ENCODE measurements around the gene MCFD2.

- no peak for TF ChIP-seq POLR2A (IDR thresholded peaks at IDR 0.05)
- TF ChIP-seq CTCF (IDR thresholded peaks at IDR 0.05) = no peak
Observed at GRCh38 chr2:46886268-46887027, 29.2 kb downstream of the MCFD2 start.

Measured in heart left ventricle (tissue), 13 donors.